IMR-90 (cell line): ENCODE measurements around the gene STX18. TPM values are rescaled to one million over a fixed set of nuclear protein-coding genes. Genes with fewer than 3 reads are reported as not detected.

Experiments used
- ATAC-seq: fragments of 200-7000 bp; cut with Tn5 transposase; 2 replicates; pipeline ENCODE4 v1.9.1; 2020; ENCODE audit warnings: low read depth, mild to moderate bottlenecking, moderate library complexity
- BruUV-seq: library from RNA; stranded (reverse); fragments of 400-500 nt; replicated peaks from 2 replicates; lab custom pipeline; 2021; lab: Mats Ljungman, UMichigan
- CTCF ChIA-PET: fragments of 300-600 bp; formaldehyde crosslinking; extraction: SDS; loops from one replicate; lab custom pipeline; 2021; ENCODE audit warnings: antibody characterized with exemption; lab: Yijun Ruan, JAX
- POLR2A ChIA-PET: fragments of 300-600 bp; sonication (Branson Sonifier 250); formaldehyde crosslinking; loops from one replicate; lab custom pipeline; 2022; ENCODE audit warnings: antibody characterized with exemption; ENCODE audit not compliant: unreplicated experiment; lab: Charles Lee
- DNase-seq: peaks from one replicate; pipeline ENCODE4 v3.0.0; 2013
- H2AFZ ChIP-seq: replicated peaks from 2 replicates; pipeline ENCODE3; 2013; ENCODE audit warnings: low read length, mild to moderate bottlenecking; ENCODE audit not compliant: poor library complexity
- H2AK5ac ChIP-seq: 2 replicates; pipeline ENCODE4 v1.6.1; 2013; ENCODE audit warnings: low read depth, low read length, inconsistent platforms
- H2AK9ac ChIP-seq: replicated peaks from 2 replicates; pipeline ENCODE3; 2013; ENCODE audit warnings: mild to moderate bottlenecking, low read depth, low read length, moderate library complexity; ENCODE audit not compliant: poor library complexity
- H2BK120ac ChIP-seq: 2 replicates; pipeline ENCODE4 v1.6.1; 2013; ENCODE audit warnings: low read depth, low read length, inconsistent platforms
- H2BK15ac ChIP-seq: 3 replicates; pipeline ENCODE4 v1.6.1; 2013; ENCODE audit warnings: low read depth, low read length, inconsistent platforms
- H2BK20ac ChIP-seq: 2 replicates; pipeline ENCODE4 v1.6.1; 2013; ENCODE audit warnings: low read depth, mild to moderate bottlenecking, inconsistent platforms, low read length, moderate library complexity
- H2BK5ac ChIP-seq: 2 replicates; pipeline ENCODE4 v1.6.1; 2013; ENCODE audit warnings: mild to moderate bottlenecking, low read depth, low read length, inconsistent platforms; ENCODE audit not compliant: poor library complexity, severe bottlenecking
- H3K14ac ChIP-seq: replicated peaks from 2 replicates; pipeline ENCODE4 v1.6.1; 2013; ENCODE audit warnings: low read depth, low read length, inconsistent platforms
- H3K18ac ChIP-seq: 2 replicates; pipeline ENCODE4 v1.6.1; 2013; ENCODE audit warnings: low read depth, low read length, control low read depth
- H3K23ac ChIP-seq: 2 replicates; pipeline ENCODE4 v1.6.1; 2013; ENCODE audit warnings: low read depth, low read length, inconsistent platforms
- H3K27ac ChIP-seq: 2 replicates; pipeline ENCODE4 v1.5.1; 2013; ENCODE audit warnings: mild to moderate bottlenecking, control low read depth, low read length; ENCODE audit not compliant: insufficient read depth
- H3K27me3 ChIP-seq: 2 replicates; pipeline ENCODE4 v1.6.1; 2013; ENCODE audit warnings: low read length; ENCODE audit not compliant: control insufficient read depth, insufficient read depth
- H3K36me3 ChIP-seq: 2 replicates; pipeline ENCODE4 v1.6.1; 2013; ENCODE audit warnings: low read length, mixed read lengths; ENCODE audit not compliant: control insufficient read depth, insufficient read depth
- H3K4ac ChIP-seq: 2 replicates; pipeline ENCODE4 v1.6.1; 2013; ENCODE audit warnings: low read depth, low read length, inconsistent platforms
- H3K4me1 ChIP-seq: 2 replicates; pipeline ENCODE4 v1.6.1; 2013; ENCODE audit warnings: low read length, mixed read lengths; ENCODE audit not compliant: control insufficient read depth, insufficient read depth
- H3K4me2 ChIP-seq: 2 replicates; pipeline ENCODE4 v1.6.1; 2013; ENCODE audit warnings: low read depth, mild to moderate bottlenecking, control low read depth, low read length, moderate library complexity
- H3K4me3 ChIP-seq: 2 replicates; pipeline ENCODE4 v1.5.1; 2013; ENCODE audit warnings: low read depth, mild to moderate bottlenecking, control low read depth, low read length, moderate library complexity; ENCODE audit not compliant: insufficient read depth
- H3K56ac ChIP-seq: 2 replicates; pipeline ENCODE4 v1.6.1; 2013; ENCODE audit warnings: low read length, inconsistent platforms; ENCODE audit not compliant: insufficient read depth; ENCODE audit errors: extremely low read depth
- H3K79me1 ChIP-seq, 2 experiments: 2 replicates each; pipeline ENCODE4 v1.6.1; 2013; ENCODE audit warnings: low read length in 2 of 2, inconsistent platforms in 1 of 2, low read depth in 1 of 2
- H3K9ac ChIP-seq: 2 replicates; pipeline ENCODE4 v1.6.1; 2013; ENCODE audit warnings: low read depth, low read length, control low read depth
- H3K9me1 ChIP-seq: 2 replicates; pipeline ENCODE4 v1.6.1; 2013; ENCODE audit warnings: low read length, inconsistent platforms; ENCODE audit not compliant: insufficient read depth
- H3K9me3 ChIP-seq: 2 replicates; pipeline ENCODE4 v1.6.1; 2013; ENCODE audit warnings: low read length; ENCODE audit not compliant: control insufficient read depth, insufficient read depth
- H4K20me1 ChIP-seq: 2 replicates; pipeline ENCODE4 v1.6.1; 2013; ENCODE audit warnings: low read length, inconsistent platforms; ENCODE audit not compliant: insufficient read depth
- H4K5ac ChIP-seq: 2 replicates; pipeline ENCODE4 v1.6.1; 2013; ENCODE audit warnings: mild to moderate bottlenecking, low read depth, low read length, control low read depth
- H4K8ac ChIP-seq, 2 experiments: 2 replicates each; pipeline ENCODE4 v1.6.1; 2013; ENCODE audit warnings: low read depth in 2 of 2, low read length in 2 of 2, control low read depth in 1 of 2, inconsistent platforms in 1 of 2
- H4K91ac ChIP-seq: 2 replicates; pipeline ENCODE4 v1.6.1; 2013; ENCODE audit warnings: low read depth, low read length, inconsistent platforms; ENCODE audit not compliant: insufficient read depth
- BHLHE40 ChIP-seq: fragments of 150-350 bp; IDR thresholded peaks from 2 replicates; pipeline ENCODE4 v1.6.1; 2016; ENCODE audit warnings: mild to moderate bottlenecking, low read depth, low read length
- CHD1 ChIP-seq: IDR thresholded peaks from 2 replicates; pipeline ENCODE4 v1.6.1; 2012; ENCODE audit warnings: low read depth, low read length, improper control_type of control experiment
- WGBS, 2 experiments: methylation state at CpG; one replicate each; pipeline versions ENCODE4 v1.1.5 to v1.1.7; 2013; ENCODE audit warnings: missing lambda C conversion rate in 2 of 2; ENCODE audit not compliant: insufficient read length in 1 of 2; ENCODE audit errors: extremely low coverage in 2 of 2; 5-methylcytosine and 5-hydroxymethylcytosine counted together
- dilution Hi-C: fragments of 300-500 bp; cut with HindIII; formaldehyde crosslinking; loops from one replicate; pipeline ENCODE4 v1.14.3; 2018; ENCODE audit warnings: low sequenced_read_pairs; ENCODE audit not compliant: unreplicated experiment
- in situ Hi-C: fragments of 300-500 bp; cut with MboI; formaldehyde crosslinking; loops from 3 replicates; pipeline ENCODE4 v1.14.3; 2019; ENCODE audit warnings: low sequenced_read_pairs, inconsistent platforms, mixed read lengths
- intact Hi-C: fragments of 100-400 bp; cut with micrococcal nuclease; formaldehyde crosslinking; loops from 2 replicates; pipeline ENCODE4 v1.10.0; 2022
- polyA plus RNA-seq, 3 experiments: library from polyadenylated mRNA; depleted of rRNA; stranded (reverse); fragments of >200 nt; gene quantifications; 2 replicates each; pipeline ENCODE4 v1.2.3, GENCODE V29; 2012; ENCODE audit warnings: low replicate concordance in 1 of 3
- total RNA-seq: library from RNA; depleted of rRNA; stranded (reverse); fragments of >200 nt; gene quantifications from 2 replicates; pipeline ENCODE4 v1.2.3, GENCODE V29; 2012

Gene STX18
- total and polyA plus RNA-seq, 2 of the 4 experiments (the other 2 are of a cell fraction), result 20.1 to 23.4 TPM

GRCh38 chr4:4559596-4559995 is 17.7 kb upstream of the STX18 start:
- H3K9me1 ChIP-seq, result peaks cover 7% of the 10 kb centered on the region
- CTCF ChIA-PET, result interaction anchor here (1.6 kb wide), 1 partner anchor 16 kb away, joined by 5 read pairs; no protein-coding TSS in a partner anchor

More at GRCh38 chr4:4559596-4559995, 17.7 kb upstream of the STX18 start:
- no peak overlapping the region for H2BK20ac ChIP-seq
- H2AFZ ChIP-seq, result no peak overlapping the region
- peaks cover 13% of the 10 kb centered on the region for H3K4me1 ChIP-seq
- H4K5ac ChIP-seq, result no peak overlapping the region
- H2BK120ac ChIP-seq, result peak overlapping the region; percentile 3; the same call in 1 of the 2 replicates
- no peak overlapping the region for H2BK15ac ChIP-seq
- H3K4me2 ChIP-seq, result no peak overlapping the region
- no peaks in the 10 kb centered on the region for H3K36me3 ChIP-seq
- no peak overlapping the region for H3K56ac ChIP-seq
- dilution Hi-C loops, result no loop called here
- intact Hi-C loops, result no loop called here
- TF ChIP-seq CHD1 (no peak), BHLHE40 (peak; percentile 58)
- peaks cover 3% of the 10 kb centered on the region; the same call in 1 of the 2 replicates for H4K20me1 ChIP-seq
- no peak overlapping the region for H2AK5ac ChIP-seq
- H3K23ac ChIP-seq, result no peak overlapping the region
- H3K4me3 ChIP-seq, result no peak overlapping the region
- H2BK5ac ChIP-seq, result no peak overlapping the region
- H4K91ac ChIP-seq, result no peak overlapping the region; the same call in 1 of the 2 replicates
- H2AK9ac ChIP-seq, result no peak overlapping the region
- no peak overlapping the region for H3K18ac ChIP-seq
- H3K27me3 ChIP-seq, result no peaks in the 10 kb centered on the region
- no TSS peak for BruUV-seq
- no peak overlapping the region for H4K8ac ChIP-seq
- peak; percentile 46 for ATAC-seq
- DNase-seq, result peak; percentile 45
- WGBS, 2 experiments, result no CpG with 5 or more reads among the region's 6 CpGs
- POLR2A ChIA-PET, result no interaction called here
- H3K4ac ChIP-seq, result no peak overlapping the region
- H3K27ac ChIP-seq, result no peak overlapping the region
- no peak overlapping the region for H3K9ac ChIP-seq
- H3K14ac ChIP-seq, result no peak overlapping the region
- in situ Hi-C loops, result no loop called here
- H3K9me3 ChIP-seq, result no peaks in the 10 kb centered on the region
- H3K79me1 ChIP-seq, result no peaks in the 10 kb centered on the region
